Right lobe of liver (tissue), 4 donors: ENCODE measurements around the gene PLPP4.

Source experiments
- CTCF ChIP-seq, 4 donors: fragments of 200-600 bp in 3 of 4; fragments of 450-650 bp in 1 of 4; IDR thresholded peaks; one replicate each; pipeline versions ENCODE4 v1.5.1 to v1.8.0; 2016 to 2022; ENCODE audit warnings: antibody characterized with exemption in 4 of 4, mild to moderate bottlenecking in 2 of 4
- POLR2A ChIP-seq: fragments of 450-650 bp; IDR thresholded peaks from one replicate; pipeline ENCODE4 v1.6.1; 2017; ENCODE audit warnings: antibody characterized with exemption, mild to moderate bottlenecking
- donor health status: DM: no; HTN: no; CAD: no.
- donor health status: DM: no; HTN: no; CAD: no.
- donor health status: DM: no; HTN: yes; CAD: no.

DNA sequence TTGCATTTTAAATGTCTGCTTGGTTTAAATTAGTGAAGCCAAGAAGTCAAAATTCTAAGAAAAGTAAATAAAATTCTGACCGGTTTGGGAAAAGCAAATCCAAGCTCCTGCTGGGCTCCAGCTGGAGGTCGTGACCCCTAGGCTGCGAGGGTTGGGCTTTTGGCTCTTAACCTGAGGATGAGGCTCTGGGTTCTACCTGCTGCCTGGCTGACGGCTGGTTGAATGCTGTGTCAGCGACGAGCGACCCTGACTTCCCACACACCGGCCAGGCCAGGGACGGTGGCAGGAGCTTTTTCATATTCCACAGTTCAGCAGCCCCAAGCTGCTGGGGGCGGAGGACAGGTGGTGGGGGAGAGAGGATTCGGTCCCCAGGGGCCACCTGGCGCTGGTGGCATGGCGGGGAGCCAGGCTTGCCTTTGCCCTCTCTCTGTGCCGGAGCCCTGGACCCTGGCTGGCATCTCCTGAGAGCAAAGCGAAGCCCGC is 843 bp upstream of the PLPP4 start:
- TF ChIP-seq CTCF (IDR thresholded peaks at IDR 0.05) = no peak
- TF ChIP-seq POLR2A = no peak
